Body of pancreas (tissue), 4 donors: Measurements from ENCODE around the gene NINL.

Source experiments
- POLR2A ChIP-seq, 3 donors: fragments of 450-650 bp; IDR thresholded peaks; one replicate each; pipeline ENCODE4 v1.6.1; 2016; ENCODE audit warnings: antibody characterized with exemption in 3 of 3, mild to moderate bottlenecking in 2 of 3
- TF ChIP-seq, protein P1 (sequence below), 7 experiments: fragments of 450-650 bp in 4 of 7; fragments of 200-600 bp in 3 of 7; sonication (generic) in 3 of 7; IDR thresholded peaks; one replicate each; pipeline ENCODE4 v1.5.1; 2016 to 2019; ENCODE audit warnings: antibody characterized with exemption in 7 of 7

DNA sequence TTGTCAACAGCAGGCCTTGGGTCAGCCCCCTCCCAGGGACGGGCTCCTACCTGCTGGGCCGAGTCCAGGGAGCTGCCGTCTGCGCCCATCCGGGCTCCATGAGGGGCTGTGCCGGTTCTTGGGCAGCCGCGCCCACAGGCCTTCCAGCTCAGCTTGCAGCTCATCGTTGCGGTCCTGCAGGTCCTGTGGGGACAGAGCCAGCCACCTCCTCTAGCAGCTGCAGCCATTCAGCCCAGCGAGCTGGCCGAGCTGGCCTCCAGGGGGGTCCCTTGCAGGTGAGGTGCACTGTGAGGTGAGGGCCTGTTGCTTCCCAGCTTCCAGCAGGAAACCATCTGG lies 103.4 kb downstream of the NINL start:
- TF ChIP-seq, protein P1, sequence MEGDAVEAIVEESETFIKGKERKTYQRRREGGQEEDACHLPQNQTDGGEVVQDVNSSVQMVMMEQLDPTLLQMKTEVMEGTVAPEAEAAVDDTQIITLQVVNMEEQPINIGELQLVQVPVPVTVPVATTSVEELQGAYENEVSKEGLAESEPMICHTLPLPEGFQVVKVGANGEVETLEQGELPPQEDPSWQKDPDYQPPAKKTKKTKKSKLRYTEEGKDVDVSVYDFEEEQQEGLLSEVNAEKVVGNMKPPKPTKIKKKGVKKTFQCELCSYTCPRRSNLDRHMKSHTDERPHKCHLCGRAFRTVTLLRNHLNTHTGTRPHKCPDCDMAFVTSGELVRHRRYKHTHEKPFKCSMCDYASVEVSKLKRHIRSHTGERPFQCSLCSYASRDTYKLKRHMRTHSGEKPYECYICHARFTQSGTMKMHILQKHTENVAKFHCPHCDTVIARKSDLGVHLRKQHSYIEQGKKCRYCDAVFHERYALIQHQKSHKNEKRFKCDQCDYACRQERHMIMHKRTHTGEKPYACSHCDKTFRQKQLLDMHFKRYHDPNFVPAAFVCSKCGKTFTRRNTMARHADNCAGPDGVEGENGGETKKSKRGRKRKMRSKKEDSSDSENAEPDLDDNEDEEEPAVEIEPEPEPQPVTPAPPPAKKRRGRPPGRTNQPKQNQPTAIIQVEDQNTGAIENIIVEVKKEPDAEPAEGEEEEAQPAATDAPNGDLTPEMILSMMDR (IDR thresholded peaks at IDR 0.05) = no peak
- TF ChIP-seq POLR2A (IDR thresholded peaks at IDR 0.05) = no peak
